Left ventricle myocardium inferior (tissue), 1 donor: ENCODE data around the gene TDO2. TPM values are rescaled to one million over a fixed set of nuclear protein-coding genes. Genes with fewer than 3 reads are reported as not detected.
"Not testable (repeated sequence)": the region's sequence is repeated elsewhere in the genome, so short reads cannot be mapped to it uniquely, and the experiment has no call there.

ENCODE experiments used
- DNase-seq: peaks from one replicate; pipeline ENCODE4 v3.0.0-alpha.2; 2020
- H3K27ac ChIP-seq: fragments of 200-600 bp; replicated peaks from 2 replicates; pipeline ENCODE4 v1.8.0; 2021
- H3K27me3 ChIP-seq: fragments of 200-600 bp; 2 replicates; pipeline ENCODE4 v1.8.0; 2021; ENCODE audit warnings: low read depth
- H3K36me3 ChIP-seq: fragments of 200-600 bp; 2 replicates; pipeline ENCODE4 v1.8.0; 2021
- H3K4me1 ChIP-seq: fragments of 200-600 bp; 2 replicates; pipeline ENCODE4 v1.8.0; 2021
- H3K4me3 ChIP-seq: fragments of 200-600 bp; 2 replicates; pipeline ENCODE4 v1.8.0; 2021; ENCODE audit warnings: mild to moderate bottlenecking, moderate library complexity
- H3K9me3 ChIP-seq: fragments of 200-600 bp; replicated peaks from 2 replicates; pipeline ENCODE4 v1.8.0; 2021
- CTCF ChIP-seq: fragments of 200-600 bp; IDR thresholded peaks from 2 replicates; pipeline ENCODE4 v1.8.0; 2021; ENCODE audit warnings: antibody characterized with exemption, mild to moderate bottlenecking, borderline replicate concordance
- intact Hi-C: fragments of 100-400 bp; cut with micrococcal nuclease; formaldehyde crosslinking; loops from one replicate; pipeline ENCODE4 v1.11.0; 2022
- total RNA-seq: library from RNA; stranded (reverse); fragmentation: NEBNext Ultra II Directional; extraction: Animal tissue kit (Norgen Biotek cat#: 25700); gene quantifications from one replicate; pipeline ENCODE4 v1.2.1, GENCODE V29; 2021
- donor health status: DM: no; HTN: yes; CAD: no; lungs with severe emphysema.

TDO2 gene
- total RNA-seq, 1 donor from 2014 or later, result not detected

DNA sequence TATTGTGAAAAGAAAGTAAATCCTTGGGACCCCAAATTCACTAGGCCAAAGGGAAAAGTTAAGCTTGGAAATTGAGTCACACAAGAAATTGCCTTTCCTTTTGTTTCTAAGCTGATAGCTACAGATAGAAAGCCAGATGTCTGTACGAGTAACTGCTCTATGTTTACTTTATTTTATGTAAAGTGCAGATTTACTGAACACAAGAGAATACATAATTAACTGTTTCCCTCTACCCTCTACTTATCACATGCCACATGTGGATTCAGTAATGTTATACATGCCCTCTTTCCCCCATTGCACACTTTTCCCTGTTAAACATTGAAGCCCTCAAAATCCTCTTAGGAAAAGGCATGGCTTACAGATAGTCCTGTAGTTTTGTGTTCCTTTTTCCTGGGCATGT lies 16.5 kb upstream of the TDO2 start:
- H3K9me3 ChIP-seq, result peaks cover 5% of the 10 kb centered on the region
- H3K27me3 ChIP-seq, result no peaks in the 10 kb centered on the region
- TF ChIP-seq CTCF, result no peak
- intact Hi-C loops, result no loop called here
- DNase-seq, result no peak
- H3K4me3 ChIP-seq, result no peak overlapping the region
- H3K4me1 ChIP-seq, result no peaks in the 10 kb centered on the region
- H3K36me3 ChIP-seq, result no peaks in the 10 kb centered on the region
- H3K27ac ChIP-seq, result no peak overlapping the region

GRCh38 chr4:155887847-155888570 lies 15.5 kb upstream of the TDO2 start:
- Histone ChIP-seq H3K27ac (no peak overlapping the region), H3K9me3 (peaks cover 5% of the 10 kb centered on the region), H3K4me1 (no peaks in the 10 kb centered on the region), H3K4me3 (no peak overlapping the region), H3K27me3 (no peaks in the 10 kb centered on the region), H3K36me3 (no peaks in the 10 kb centered on the region)
- no peak for TF ChIP-seq CTCF
- intact Hi-C loops, result no loop called here
- no peak for DNase-seq

- intact Hi-C loops, result no loop called here
- Histone ChIP-seq H3K27me3 (no peaks in the 10 kb centered on the region), H3K4me3 (no peak overlapping the region), H3K27ac (peak overlapping the region; percentile 2), H3K36me3 (no peaks in the 10 kb centered on the region), H3K4me1 (no peaks in the 10 kb centered on the region), H3K9me3 (peaks cover 5% of the 10 kb centered on the region)
- TF ChIP-seq CTCF, result no peak
- DNase-seq, result no peak
Observed at GRCh38 chr4:155889031-155889793, 14.3 kb upstream of the TDO2 start.

GRCh38 chr4:155889946-155890345 lies 13.6 kb upstream of the TDO2 start:
- no peak for DNase-seq
- peaks cover 5% of the 10 kb centered on the region for H3K9me3 ChIP-seq
- intact Hi-C loops, result no loop called here
- H3K27me3 ChIP-seq, result no peaks in the 10 kb centered on the region
- H3K27ac ChIP-seq, result no peak overlapping the region
- no peaks in the 10 kb centered on the region for H3K36me3 ChIP-seq
- H3K4me3 ChIP-seq, result no peak overlapping the region
- H3K4me1 ChIP-seq, result no peaks in the 10 kb centered on the region
- TF ChIP-seq CTCF, result no peak

- Histone ChIP-seq H3K9me3 (peaks cover 5% of the 10 kb centered on the region), H3K4me3 (no peak overlapping the region), H3K27ac (no peak overlapping the region), H3K4me1 (no peaks in the 10 kb centered on the region), H3K36me3 (no peaks in the 10 kb centered on the region), H3K27me3 (no peaks in the 10 kb centered on the region)
- intact Hi-C loops, result no loop called here
- no peak for DNase-seq
- no peak for TF ChIP-seq CTCF
Observed at GRCh38 chr4:155891058-155891457, 12.4 kb upstream of the TDO2 start.

DNA sequence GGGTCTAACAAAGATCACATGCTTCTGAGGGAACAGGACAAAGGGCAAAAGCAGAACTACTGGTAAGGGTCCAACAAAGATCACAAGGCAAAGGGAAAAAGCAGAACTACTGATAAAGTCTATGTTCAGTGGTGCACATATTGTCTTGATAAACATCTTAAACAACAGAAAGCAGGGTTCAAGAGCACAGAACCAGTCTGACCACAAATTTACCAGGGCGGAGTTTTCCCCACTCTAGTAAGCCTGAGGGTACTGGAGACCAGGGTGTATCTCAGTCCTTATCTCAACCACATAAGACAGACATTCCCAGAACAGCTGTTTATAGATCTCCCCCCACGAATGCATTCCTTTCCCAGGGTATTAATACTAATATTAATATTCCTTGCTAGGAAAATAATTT lies 5.1 kb upstream of the TDO2 start:
- Histone ChIP-seq H3K9me3 (peaks cover 14% of the 10 kb centered on the region), H3K4me1 (peaks cover 11% of the 10 kb centered on the region)
- H3K27me3 ChIP-seq, H3K36me3 ChIP-seq, intact Hi-C loops, DNase-seq, H3K4me3 ChIP-seq, H3K27ac ChIP-seq: not testable (repeated sequence)
